Mucosa of rectum (tissue), 2 donors: ENCODE results near the gene EXOC6.
"Not testable (repeated sequence)": the region's sequence is repeated elsewhere in the genome, so short reads cannot be mapped to it uniquely, and the experiment has no call there.

Source experiments
- H3K27ac ChIP-seq, 2 donors: one replicate each; pipeline ENCODE4 v1.7.0; 2013; ENCODE audit warnings: inconsistent platforms in 2 of 2, low read depth in 2 of 2, low read length in 2 of 2
- H3K27me3 ChIP-seq, 2 donors: one replicate each; pipeline ENCODE4 v1.7.0; 2013; ENCODE audit warnings: low read length in 2 of 2; ENCODE audit not compliant: control insufficient read depth in 2 of 2, insufficient read depth in 2 of 2
- H3K36me3 ChIP-seq, 2 donors: one replicate each; pipeline ENCODE4 v1.7.0; 2013; ENCODE audit warnings: low read length in 2 of 2; ENCODE audit not compliant: control insufficient read depth in 2 of 2, insufficient read depth in 2 of 2
- H3K4me1 ChIP-seq, 2 donors: one replicate each; pipeline ENCODE4 v1.7.0; 2013; ENCODE audit warnings: low read length in 2 of 2, mild to moderate bottlenecking in 1 of 2; ENCODE audit not compliant: control insufficient read depth in 2 of 2, insufficient read depth in 2 of 2
- H3K4me3 ChIP-seq, 2 donors: one replicate each; pipeline ENCODE4 v1.7.0; 2013; ENCODE audit warnings: low read length in 2 of 2
- H3K9ac ChIP-seq, 2 donors: one replicate each; pipeline ENCODE4 v1.7.0; 2013; ENCODE audit warnings: low read length in 2 of 2, low read depth in 1 of 2, mild to moderate bottlenecking in 1 of 2
- H3K9me3 ChIP-seq, 2 donors: one replicate each; pipeline ENCODE4 v1.7.0; 2013; ENCODE audit warnings: low read length in 2 of 2; ENCODE audit not compliant: control insufficient read depth in 2 of 2
- donor health status: healthy.
- donor health status: Normal muscosa, but diverticular disease.

EXOC6 gene

GRCh38 chr10:92923416-92923815 lies 75.1 kb downstream of the EXOC6 start:
- H3K4me1 ChIP-seq = no peaks in the 10 kb centered on the region
- no peaks in the 10 kb centered on the region for H3K36me3 ChIP-seq

GRCh38 chr10:92929896-92930295 lies 81.6 kb downstream of the EXOC6 start:
- Histone ChIP-seq H3K4me1 (no peaks in the 10 kb centered on the region), H3K27ac (no peak overlapping the region), H3K36me3 (peaks cover 0 to 8% of the 10 kb centered on the region in 2 donors), H3K9me3 (no peaks in the 10 kb centered on the region), H3K4me3 (no peak overlapping the region), H3K9ac (no peak overlapping the region), H3K27me3 (no peaks in the 10 kb centered on the region)

More at GRCh38 chr10:92923416-92923815, 75.1 kb downstream of the EXOC6 start:
- Histone ChIP-seq H3K9ac (no peak overlapping the region), H3K27me3 (no peaks in the 10 kb centered on the region), H3K4me3 (no peak overlapping the region), H3K27ac (no peak overlapping the region), H3K9me3 (peaks cover 0 to 2% of the 10 kb centered on the region in 2 donors)

- H3K4me3 ChIP-seq = no peak overlapping the region
Observed at GRCh38 chr10:92931597-92931996, 83.3 kb downstream of the EXOC6 start.

GRCh38 chr10:92937876-92938275 lies 89.6 kb downstream of the EXOC6 start:
- no peak overlapping the region for H3K9ac ChIP-seq
- H3K4me1 ChIP-seq = no peaks in the 10 kb centered on the region
- H3K4me3 ChIP-seq = no peak overlapping the region
- H3K27ac ChIP-seq = no peak overlapping the region
- H3K27me3 ChIP-seq = no peaks in the 10 kb centered on the region
- no peaks in the 10 kb centered on the region for H3K9me3 ChIP-seq
- H3K36me3 ChIP-seq = no peaks in the 10 kb centered on the region

More at GRCh38 chr10:92931597-92931996, 83.3 kb downstream of the EXOC6 start:
- H3K9me3 ChIP-seq = no peaks in the 10 kb centered on the region
- no peak overlapping the region for H3K27ac ChIP-seq
- H3K27me3 ChIP-seq = no peaks in the 10 kb centered on the region
- no peaks in the 10 kb centered on the region for H3K4me1 ChIP-seq
- H3K9ac ChIP-seq = no peak overlapping the region
- peaks cover 0 to 8% of the 10 kb centered on the region in 2 donors for H3K36me3 ChIP-seq

- no peaks in the 10 kb centered on the region for H3K4me1 ChIP-seq
- H3K27me3 ChIP-seq = no peaks in the 10 kb centered on the region
- no peak overlapping the region for H3K9ac ChIP-seq
- no peaks in the 10 kb centered on the region for H3K36me3 ChIP-seq
- H3K4me3 ChIP-seq = no peak overlapping the region
- H3K9me3 ChIP-seq = no peaks in the 10 kb centered on the region
- no peak overlapping the region for H3K27ac ChIP-seq
Observed at GRCh38 chr10:92938841-92939240, 90.5 kb downstream of the EXOC6 start.

GRCh38 chr10:92942226-92942625 lies 93.9 kb downstream of the EXOC6 start:
- Histone ChIP-seq H3K9me3 (no peaks in the 10 kb centered on the region), H3K9ac (no peak overlapping the region), H3K36me3 (peaks cover 2 to 3% of the 10 kb centered on the region in 2 donors), H3K4me1 (no peaks in the 10 kb centered on the region), H3K27me3 (no peaks in the 10 kb centered on the region), H3K27ac (no peak overlapping the region), H3K4me3 (no peak overlapping the region)

GRCh38 chr10:92946491-92946890 lies 98.2 kb downstream of the EXOC6 start:
- H3K9me3 ChIP-seq = no peaks in the 10 kb centered on the region
- H3K36me3 ChIP-seq = peaks cover 4 to 5% of the 10 kb centered on the region in 2 donors
- H3K4me1 ChIP-seq = no peaks in the 10 kb centered on the region

GRCh38 chr10:92952573-92952972 lies 104.3 kb downstream of the EXOC6 start:
- not testable (repeated sequence) for H3K4me3 ChIP-seq, H3K36me3 ChIP-seq

More at GRCh38 chr10:92946491-92946890, 98.2 kb downstream of the EXOC6 start:
- H3K4me3 ChIP-seq = no peak overlapping the region
- H3K9ac ChIP-seq = no peak overlapping the region
- no peaks in the 10 kb centered on the region for H3K27me3 ChIP-seq
- no peak overlapping the region for H3K27ac ChIP-seq

GRCh38 chr10:92957223-92958010 lies 109.1 kb downstream of the EXOC6 start:
- Histone ChIP-seq H3K36me3 (peaks cover 0 to 3% of the 10 kb centered on the region in 2 donors), H3K4me1 (no peaks in the 10 kb centered on the region), H3K9ac (no peak overlapping the region), H3K9me3 (no peaks in the 10 kb centered on the region), H3K4me3 (no peak overlapping the region), H3K27ac (no peak overlapping the region), H3K27me3 (no peaks in the 10 kb centered on the region)

More at GRCh38 chr10:92952573-92952972, 104.3 kb downstream of the EXOC6 start:
- not testable (repeated sequence) for H3K9me3 ChIP-seq, H3K27ac ChIP-seq, H3K4me1 ChIP-seq, H3K9ac ChIP-seq, H3K27me3 ChIP-seq

GRCh38 chr10:92961638-92962037 lies 113.3 kb downstream of the EXOC6 start:
- no peak overlapping the region for H3K4me3 ChIP-seq
- H3K9ac ChIP-seq = no peak overlapping the region
- H3K27me3 ChIP-seq = no peaks in the 10 kb centered on the region
- H3K27ac ChIP-seq = no peak overlapping the region
- H3K36me3 ChIP-seq = peaks cover 0 to 3% of the 10 kb centered on the region in 2 donors
- H3K9me3 ChIP-seq = no peaks in the 10 kb centered on the region
- no peaks in the 10 kb centered on the region for H3K4me1 ChIP-seq
